Activated CD8-positive, alpha-beta memory T cell treated with anti-CD3 and anti-CD28 coated beads, Interleukin-2, amount 50 U/mL, for 4 hours (primary cell): ENCODE results near the gene PFDN5.

ENCODE experiments used
- DNase-seq: peaks from one replicate; pipeline ENCODE4 v3.0.0-alpha.2; 2020

The PFDN5 gene

DNA sequence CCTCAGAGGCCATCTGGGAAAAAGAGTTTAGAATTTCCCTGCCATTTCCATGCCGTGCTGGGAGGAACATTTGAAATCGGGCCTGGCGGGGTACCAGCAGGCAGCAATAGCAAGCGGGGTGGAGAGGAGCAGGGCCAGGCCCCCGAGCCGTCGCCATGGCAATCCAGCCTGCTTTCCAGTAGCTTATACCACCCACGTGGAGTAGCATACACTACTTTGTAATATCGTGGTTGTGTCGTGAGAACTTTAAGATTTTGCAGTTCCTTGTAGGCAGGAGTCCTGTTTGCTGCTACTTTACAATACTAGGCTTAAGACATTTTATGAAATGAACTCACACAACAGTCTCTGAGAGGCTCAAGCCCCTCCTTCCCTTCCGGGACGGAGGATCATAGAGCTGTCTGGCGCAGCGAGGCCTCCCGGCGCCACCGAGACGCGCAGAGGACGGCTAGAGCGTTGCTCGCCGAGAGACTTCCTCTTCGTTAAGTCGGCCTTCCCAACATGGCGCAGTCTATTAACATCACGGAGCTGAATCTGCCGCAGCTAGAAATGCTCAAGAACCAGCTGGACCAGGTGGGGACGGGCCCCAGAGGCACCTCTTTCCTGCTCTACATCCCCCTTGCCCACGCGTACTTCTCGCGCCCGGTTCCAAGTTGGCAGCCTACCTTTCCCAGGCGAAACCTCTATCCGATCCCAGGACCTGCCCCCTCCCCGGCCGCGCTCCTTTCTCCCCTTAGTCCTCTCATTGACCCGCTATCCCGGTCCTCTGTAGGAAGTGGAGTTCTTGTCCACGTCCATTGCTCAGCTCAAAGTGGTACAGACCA lies at the start of gene PFDN5:
PFDN5 (plus strand) TSS at position 473 of the 821 bp plus-strand sequence; CDS start at position 499, 26 bp downstream.
- peak; percentile 82 for DNase-seq

DNA sequence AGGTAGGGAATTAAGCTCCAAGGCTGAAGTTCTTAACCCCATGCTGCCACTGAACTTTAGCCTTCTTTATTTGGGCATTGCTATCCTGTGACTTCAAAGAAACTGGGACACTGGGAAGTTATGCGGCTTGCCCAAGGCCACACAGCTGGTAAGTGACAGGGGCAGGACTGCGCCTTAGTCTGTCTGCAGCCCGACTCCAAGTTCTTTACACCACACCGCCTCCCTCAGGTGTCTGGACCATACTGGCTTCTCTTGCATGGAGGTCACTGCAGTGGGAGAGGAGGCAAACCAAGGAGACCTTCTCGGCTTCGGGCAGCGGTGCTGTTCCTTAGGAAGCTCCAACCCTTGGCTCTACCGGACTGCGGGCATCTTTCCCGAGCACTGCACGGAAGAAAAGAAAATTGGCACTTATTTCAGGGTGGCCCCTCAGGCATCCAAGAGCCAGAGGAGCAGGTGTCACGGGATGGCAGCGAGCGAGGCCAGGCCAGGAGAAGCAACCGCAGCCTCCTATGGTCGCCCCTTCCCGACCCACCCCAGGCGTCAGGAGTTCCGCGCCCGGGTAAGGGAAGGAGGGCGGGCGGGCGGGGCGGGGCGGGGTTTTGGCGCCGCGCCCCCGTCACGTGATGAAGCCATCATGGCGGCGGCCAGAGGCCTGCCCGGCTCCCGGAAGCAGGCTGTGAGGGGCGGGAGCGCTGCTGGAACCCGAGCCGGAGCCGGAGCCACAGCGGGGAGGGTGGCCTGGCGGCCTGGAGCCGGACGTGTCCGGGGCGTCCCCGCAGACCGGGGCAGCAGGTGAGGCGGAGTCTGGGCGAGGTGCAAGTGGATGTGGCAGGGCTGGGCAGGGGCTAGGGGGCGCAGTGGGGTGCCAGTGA lies 43.6 kb upstream of the PFDN5 start:
- peak; percentile 70 for DNase-seq

DNA sequence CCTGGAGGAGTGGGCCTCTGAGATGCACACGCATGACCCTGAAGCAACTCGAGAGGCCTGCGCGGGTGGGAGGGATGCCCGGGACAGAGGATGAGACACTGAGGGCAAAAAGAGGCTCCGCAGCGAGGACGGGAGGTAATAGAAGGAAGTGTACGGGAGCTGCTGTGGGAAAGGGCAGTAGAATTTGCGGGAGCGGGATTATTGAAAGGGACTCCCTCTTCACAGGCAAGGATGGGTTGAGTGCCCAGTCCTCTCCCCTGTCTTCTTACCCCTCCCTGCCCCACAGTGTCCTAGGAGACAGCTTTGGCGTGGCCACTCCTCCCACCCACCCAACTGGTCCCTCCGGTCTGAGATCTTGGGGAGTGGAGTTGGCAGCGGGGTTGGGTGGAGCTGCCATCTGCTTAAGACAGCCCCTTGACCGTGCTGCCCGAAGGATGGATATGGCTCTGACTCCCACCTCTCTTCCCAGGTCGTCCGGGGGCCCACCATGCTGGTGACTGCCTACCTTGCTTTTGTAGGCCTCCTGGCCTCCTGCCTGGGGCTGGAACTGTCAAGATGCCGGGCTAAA lies 42.9 kb upstream of the PFDN5 start:
- no peak for DNase-seq

DNA sequence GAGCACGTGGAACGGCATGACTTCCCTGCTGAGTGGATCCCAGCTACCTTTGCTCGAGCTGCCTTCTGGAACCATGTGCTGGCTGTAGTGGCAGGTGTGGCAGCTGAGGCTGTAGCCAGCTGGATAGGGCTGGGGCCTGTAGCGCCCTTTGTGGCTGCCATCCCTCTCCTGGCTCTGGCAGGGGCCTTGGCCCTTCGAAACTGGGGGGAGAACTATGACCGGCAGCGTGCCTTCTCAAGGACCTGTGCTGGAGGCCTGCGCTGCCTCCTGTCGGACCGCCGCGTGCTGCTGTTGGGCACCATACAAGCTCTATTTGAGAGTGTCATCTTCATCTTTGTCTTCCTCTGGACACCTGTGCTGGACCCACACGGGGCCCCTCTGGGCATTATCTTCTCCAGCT lies 42.0 kb upstream of the PFDN5 start:
- no peak for DNase-seq

DNA sequence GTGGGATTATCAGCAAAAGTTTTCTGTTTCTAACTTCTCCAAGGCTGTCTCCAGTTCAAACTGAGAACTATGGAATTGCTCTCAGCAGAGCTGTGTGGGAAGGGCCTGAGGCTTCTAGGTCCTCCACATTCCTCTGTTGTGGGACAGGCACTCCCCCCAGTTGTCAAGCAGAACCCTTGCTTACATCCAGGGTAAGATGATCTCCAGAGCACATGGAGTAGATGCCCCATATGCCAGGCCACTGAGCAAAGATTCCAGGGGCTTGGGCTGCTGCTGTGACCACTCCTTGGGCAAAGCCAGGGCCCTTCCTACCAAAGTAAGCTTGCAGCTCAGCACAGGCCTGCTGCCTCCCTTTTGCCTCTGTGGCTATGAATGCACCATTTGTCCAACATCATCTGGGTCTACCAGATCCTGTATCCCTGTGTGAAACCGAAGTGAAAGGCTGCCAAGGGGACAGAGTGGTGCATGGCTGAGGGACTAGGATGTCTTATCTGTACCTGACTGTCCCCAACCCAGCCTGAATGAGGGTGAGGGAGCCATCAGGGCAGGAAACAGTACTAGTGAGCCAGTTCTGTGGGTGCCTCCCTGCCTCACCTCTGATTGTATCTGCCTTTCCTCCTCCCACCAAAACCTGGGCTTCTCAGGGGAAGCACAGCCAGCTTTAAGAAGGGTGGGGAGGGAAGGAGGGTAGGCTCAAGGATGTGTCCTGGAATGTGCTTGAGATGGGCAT lies 40.4 kb upstream of the PFDN5 start:
- no peak for DNase-seq

DNA sequence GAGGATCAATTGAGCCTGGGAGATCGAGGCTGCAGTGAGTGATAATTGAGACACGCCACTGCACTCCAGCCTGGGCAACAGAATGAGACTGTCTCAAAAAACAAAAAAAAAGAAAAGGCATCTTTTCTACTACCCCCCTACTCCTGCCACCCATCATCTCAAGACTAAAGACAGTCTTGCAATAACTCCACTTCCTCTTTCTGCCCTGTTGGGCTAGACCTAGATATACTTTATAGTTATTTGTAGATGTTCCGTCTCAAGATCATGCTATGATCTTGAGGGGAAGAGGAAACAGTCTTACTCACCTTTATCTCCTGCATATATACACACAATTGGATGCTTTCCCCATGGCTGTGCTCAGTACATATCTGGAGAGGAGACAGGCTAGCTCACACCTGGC lies 39.3 kb upstream of the PFDN5 start:
- DNase-seq = no peak

DNA sequence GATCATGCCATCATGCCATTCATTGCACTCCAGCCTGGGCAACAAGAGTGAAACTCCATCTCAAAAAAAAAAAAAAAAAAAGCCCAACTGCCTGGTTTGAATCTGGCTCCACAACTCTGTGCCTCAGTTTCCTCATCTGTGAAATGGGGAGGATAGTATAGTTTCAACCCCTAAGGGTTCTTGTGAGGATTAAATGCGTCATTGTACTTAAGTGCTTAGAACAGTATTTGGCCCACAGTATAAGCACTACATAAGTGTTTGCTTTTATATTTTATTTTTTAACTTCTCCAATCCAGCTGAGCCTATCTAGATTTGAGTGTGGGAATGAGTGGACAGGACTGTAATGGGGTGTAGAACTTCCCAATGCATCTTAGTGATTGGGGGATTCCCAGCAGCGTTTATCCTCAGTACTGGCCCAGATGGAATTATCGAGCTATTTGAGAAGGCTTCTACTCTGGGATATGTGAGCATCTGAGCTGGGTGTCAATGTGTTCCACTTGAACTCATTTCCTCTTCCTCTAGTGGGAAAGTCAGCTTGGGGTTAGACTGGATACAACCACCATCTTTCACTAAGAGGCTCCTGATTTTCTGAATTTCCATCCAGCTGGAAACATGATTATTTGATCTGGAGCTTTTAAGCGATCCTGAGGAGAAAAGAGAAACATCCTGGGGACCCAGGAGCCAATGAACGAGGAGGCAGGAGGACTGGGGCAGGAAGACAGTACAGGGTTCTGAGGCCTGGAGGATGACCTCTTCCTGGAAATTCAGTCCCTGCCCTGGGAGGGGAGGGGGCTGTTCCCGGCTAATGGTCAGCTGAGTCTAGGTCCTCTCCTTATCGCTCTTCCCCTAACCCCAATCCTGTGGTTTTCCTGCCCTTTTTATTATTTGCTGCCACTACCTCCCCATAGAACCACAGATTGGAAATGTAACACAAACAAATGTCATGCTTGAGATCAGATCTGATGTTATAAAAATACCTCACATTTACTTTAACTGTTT lies 36.5 kb upstream of the PFDN5 start:
- DNase-seq = no peak

DNA sequence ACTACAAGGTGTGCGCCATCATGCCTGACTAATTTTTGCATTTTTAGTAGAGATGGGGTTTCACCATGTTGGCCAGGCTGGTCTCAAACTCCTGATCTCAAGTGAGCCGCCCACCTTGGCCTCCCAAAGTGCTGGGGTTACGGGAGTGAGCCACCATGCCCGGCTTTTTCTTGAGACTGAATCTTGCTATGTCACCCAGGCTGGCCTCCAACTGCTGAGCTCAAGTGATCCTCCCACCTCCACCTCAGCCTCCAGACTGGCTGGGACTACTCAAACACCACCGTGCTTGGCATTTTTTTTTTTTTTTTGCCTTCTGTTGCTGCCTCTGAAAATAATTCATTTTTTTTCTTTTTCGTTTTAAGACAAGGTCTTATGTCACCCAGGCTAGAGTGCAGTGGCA lies 35.5 kb upstream of the PFDN5 start:
- no peak for DNase-seq

DNA sequence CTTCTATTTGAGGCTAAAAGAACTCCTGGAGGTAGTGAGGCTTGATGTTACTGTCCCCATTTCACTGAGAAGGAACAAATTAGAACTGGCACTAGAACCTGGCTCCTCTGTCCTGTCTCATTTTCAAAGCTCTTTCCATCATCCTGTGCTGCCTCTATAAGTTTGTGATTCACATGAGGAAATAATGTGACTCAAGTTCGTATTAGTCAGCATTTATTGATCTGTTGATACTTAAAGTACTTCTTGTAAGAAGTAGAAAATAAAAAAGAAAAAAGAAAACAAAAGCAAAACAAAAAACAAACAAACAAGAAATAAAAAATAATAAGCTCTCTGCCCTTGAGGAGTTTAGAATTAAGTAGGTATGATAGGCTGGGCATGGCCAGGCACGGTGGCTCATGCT lies 29.6 kb upstream of the PFDN5 start:
- no peak for DNase-seq

DNA sequence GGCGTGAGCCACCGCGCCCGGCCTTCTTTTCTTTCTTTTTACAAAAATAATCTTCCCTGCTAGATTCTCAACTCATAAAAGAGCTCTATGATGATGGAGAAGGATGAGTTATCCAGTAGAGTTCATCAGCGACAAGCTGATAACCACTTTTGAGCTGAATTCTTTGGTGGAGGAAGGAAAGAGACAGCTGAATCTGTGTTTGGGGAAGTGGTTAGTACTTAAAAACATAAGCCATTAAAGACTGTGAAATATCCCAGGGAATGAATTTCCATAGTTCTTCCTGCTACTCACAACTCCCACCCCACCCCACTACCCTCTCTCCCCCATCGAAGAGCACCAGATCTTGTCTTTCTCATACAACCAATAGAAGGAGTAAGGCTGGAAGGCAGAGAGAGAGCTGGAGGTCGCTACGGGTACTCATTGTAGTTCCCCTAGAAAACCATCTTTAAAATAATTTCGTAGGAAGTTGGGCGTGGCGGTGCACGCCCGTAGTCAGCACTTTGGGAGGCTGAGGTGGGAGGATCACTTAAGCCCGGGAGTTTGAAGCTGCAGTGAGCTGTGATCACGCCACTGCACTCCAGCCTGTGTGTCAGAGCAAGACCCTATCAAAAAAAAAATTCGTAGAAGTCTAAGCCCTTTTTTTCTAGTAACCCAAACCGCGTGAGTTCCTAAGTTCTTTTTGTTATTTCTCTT lies 27.9 kb upstream of the PFDN5 start:
- peak; percentile 24 for DNase-seq

DNA sequence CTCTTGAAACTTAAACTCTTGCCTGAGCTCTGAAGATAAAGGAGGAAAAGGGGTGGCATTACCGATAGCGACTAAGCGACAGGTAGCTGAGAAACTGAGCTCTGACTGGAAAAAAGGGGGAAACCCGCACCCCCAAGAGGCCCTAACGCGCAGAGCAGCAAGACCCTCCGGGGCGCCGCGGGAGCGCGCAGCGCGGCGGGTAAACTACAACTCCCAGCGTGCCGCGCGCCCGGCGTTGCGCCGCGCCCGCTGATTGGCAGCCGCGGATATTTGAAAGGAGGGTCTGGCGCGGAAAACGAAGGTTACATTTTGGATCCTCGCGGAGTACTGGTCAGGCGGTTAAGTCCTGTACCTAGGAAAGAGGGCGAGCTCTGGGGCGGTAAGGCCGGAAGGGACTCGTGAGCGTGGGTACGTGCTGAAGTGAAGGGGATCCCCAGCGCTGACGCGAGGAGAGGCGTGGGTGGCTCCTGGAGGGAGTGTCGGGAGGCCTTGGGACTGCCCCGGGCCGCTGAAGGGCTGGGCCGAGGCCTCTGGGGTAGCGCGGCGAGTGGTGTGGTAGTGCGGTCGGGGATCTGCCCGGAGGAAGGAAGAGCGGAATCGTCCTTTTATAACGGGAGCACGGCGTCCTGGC lies 27.2 kb upstream of the PFDN5 start, which contains the start of gene ESPL1:
ESPL1 (plus strand) TSS at position 301 of the 631 bp plus-strand sequence. CDS start 468 bp downstream, outside the sequence.
- DNase-seq = peak; percentile 85

DNA sequence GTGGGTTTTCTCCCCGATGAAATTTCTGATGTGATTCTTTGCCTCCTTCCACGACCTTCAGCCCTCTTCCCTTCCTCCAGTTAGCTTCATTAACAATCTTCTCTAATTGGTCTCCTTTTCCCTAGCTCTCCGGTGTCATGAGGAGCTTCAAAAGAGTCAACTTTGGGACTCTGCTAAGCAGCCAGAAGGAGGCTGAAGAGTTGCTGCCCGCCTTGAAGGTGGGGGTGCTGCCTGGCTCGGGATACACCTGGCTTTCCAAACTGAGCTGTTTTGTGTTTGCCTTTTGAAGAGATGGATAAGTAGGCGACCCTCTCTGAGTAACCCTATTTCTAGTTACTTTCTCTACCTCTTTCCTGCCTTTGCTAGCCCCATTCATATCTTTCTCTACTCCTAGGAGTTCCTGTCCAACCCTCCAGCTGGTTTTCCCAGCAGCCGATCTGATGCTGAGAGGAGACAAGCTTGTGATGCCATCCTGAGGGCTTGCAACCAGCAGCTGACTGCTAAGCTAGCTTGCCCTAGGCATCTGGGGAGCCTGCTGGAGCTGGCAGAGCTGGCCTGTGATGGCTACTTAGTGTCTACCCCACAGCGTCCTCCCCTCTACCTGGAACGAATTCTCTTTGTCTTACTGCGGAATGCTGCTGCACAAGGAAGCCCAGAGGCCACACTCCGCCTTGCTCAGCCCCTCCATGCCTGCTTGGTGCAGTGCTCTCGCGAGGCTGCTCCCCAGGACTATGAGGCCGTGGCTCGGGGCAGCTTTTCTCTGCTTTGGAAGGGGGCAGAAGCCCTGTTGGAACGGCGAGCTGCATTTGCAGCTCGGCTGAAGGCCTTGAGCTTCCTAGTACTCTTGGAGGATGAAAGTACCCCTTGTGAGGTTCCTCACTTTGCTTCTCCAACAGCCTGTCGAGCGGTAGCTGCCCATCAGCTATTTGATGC lies 26.4 kb upstream of the PFDN5 start:
- DNase-seq = no peak

DNA sequence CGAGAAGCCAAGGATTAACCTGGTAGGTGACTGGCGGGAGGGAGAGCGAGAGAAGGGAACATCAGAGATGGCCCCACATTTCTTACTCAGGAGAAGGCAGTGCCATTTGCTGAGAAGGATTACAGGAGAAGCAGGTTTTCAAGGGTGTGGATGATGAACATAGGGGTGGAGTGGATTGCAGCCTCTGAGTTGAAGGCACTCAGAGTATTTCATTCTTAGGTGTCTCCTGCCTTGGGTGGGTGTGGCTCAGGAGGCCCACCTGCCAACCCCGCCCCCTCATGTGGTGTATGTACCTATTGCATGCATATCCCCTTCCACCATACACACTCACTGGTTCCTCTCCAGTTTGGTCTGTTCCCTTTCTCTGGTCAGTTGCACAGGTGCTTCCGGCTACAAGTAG lies 20.9 kb upstream of the PFDN5 start:
- DNase-seq = no peak

DNA sequence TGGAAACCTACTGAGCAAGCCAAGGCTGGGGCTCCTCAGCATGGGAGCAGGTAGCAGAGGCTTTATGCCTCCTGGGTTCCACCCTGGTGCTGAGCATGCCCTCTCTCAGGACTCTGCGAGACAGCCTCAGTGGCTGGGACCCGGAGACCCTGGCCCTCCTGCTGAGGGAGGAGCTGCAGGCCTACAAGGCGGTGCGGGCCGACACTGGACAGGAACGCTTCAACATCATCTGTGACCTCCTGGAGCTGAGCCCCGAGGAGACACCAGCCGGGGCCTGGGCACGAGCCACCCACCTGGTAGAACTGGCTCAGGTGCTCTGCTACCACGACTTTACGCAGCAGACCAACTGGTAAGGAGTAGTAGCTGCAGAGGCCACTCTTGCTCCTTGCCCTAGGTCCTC lies 18.8 kb upstream of the PFDN5 start:
- DNase-seq = no peak

DNA sequence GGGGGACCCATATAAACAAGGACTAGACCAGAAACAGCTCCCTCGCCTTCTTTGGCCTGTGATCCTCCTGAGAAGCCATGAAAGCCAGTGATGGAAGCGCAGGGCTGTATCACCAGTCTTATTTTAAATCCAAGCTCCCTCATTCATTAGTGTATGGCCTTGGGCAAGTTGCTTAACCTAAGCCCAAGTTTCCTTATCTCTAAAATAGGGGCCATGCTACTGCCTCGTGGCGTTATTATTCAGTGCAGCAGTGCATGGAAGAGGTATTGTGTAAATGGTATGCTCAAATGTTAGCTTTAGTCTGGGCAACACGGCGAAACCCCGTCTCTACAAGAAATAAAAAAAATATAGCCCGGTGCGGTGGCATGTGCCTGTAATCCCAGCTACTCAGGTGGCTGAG lies 17.4 kb upstream of the PFDN5 start:
- DNase-seq = no peak

DNA sequence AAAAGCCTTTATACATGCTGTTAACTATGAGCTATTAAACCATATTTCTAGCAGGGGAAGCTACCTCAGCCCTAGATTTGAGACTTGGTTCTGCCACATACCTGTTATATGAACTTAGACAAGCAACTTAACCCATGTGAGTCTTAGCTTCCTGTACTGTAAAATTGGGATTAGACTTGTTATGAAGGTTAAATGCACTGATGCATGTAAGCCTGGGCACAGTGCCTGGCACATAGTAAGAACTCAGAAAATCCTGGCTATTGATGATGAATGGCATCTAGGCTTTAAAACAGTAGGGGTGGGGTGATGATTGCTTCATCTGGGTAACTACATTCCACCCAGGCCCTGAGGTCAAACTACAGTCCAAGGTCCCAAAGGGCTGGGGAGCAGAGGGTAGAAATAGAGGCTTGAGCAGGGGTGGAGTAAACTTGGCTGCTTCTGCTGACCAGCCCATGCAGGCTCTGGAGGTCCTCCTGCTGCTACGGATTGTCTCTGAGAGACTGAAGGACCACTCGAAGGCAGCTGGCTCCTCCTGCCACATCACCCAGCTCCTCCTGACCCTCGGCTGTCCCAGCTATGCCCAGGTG lies 16.0 kb upstream of the PFDN5 start:
- no peak for DNase-seq

DNA sequence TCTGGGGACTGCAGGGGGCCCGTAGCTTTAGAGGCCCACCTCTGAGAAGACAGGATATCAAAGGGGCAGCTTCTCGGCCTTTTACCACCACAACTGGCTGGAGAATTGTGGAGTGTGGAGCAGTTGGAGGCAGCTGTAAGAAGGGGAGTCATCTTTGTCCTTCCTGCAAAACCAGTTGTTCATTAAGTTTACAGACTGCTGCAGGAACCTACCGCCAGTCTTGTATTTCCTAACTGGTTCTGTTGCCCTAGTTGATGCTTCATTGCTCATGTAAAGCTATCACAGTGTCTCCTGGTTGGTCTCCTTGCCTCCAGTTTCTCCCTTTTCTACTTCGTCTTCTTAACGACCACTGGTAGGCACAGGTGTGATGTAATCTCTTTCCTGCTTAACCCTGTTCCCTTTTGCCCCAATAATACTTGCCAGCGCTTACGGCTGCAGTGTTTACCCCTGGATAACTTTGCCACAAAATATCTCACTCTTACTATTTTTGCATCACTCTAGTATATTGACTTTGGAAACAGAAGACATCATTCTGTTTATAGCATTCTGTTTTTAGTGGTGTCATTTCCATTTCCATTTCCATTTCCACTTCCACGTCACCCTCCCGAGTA lies 15.3 kb upstream of the PFDN5 start:
- no peak for DNase-seq

DNA sequence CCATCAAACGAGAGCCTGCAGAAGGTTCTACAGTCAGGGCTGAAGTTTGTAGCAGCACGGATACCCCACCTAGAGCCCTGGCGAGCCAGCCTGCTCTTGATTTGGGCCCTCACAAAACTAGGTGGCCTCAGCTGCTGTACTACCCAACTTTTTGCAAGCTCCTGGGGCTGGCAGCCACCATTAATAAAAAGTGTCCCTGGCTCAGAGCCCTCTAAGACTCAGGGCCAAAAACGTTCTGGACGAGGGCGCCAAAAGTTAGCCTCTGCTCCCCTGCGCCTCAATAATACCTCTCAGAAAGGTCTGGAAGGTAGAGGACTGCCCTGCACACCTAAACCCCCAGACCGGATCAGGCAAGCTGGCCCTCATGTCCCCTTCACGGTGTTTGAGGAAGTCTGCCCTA lies 8.9 kb upstream of the PFDN5 start:
- DNase-seq = no peak
